Astrocyte of the spinal cord (primary cell): Measurements from ENCODE around the gene NDUFA6.

ENCODE experiments used
- DNase-seq: peaks from one replicate; pipeline ENCODE4 v3.0.0; 2011; ENCODE audit warnings: low read depth, low spot score
- H3K4me3 ChIP-seq: 2 replicates; pipeline ENCODE4 v1.5.1; 2011; ENCODE audit warnings: low read depth, mild to moderate bottlenecking, low read length, moderate library complexity
- in situ Hi-C: cut with HindIII; loops from 2 replicates; pipeline ENCODE4 v1.10.0; 2017; ENCODE audit warnings: low sequenced_read_pairs
- TF ChIP-seq, protein P1 (sequence below): IDR thresholded peaks from 2 replicates; pipeline ENCODE4 v1.5.1; 2012; ENCODE audit warnings: low read depth, mild to moderate bottlenecking, low read length, inconsistent platforms

NDUFA6 gene

DNA sequence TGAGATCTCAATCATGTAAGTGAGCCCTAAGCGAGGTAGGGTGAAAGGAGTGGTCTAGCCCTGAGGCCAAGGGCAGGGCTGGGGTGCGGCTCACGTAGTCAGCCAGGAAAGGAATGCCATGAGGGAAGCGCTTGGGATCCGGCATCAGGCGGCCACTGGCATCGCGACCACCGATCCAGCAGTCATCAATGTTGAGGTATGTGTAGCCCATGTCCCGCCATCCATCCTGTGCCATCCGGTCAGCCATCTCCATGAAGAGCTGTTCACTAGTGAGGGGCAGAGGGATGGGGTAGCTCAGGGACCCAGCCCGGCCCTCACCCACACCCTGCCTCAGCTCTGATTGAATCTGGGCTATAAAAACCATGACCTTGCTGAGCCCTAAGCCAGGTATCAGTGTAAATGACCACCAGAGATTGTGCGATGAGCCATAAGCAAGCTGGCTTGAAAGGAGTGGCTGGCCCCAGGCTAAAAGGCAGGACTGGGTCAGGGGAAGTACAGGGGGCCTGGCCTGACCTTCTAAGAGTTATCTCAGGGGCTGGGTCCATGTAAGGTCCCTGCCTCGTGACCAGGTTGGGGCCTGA is 22.8 kb downstream of the NDUFA6 start:
- H3K4me3 ChIP-seq = no peak overlapping the region
- no peak for DNase-seq
- in situ Hi-C loops = no loop called here
- TF ChIP-seq, protein P1, sequence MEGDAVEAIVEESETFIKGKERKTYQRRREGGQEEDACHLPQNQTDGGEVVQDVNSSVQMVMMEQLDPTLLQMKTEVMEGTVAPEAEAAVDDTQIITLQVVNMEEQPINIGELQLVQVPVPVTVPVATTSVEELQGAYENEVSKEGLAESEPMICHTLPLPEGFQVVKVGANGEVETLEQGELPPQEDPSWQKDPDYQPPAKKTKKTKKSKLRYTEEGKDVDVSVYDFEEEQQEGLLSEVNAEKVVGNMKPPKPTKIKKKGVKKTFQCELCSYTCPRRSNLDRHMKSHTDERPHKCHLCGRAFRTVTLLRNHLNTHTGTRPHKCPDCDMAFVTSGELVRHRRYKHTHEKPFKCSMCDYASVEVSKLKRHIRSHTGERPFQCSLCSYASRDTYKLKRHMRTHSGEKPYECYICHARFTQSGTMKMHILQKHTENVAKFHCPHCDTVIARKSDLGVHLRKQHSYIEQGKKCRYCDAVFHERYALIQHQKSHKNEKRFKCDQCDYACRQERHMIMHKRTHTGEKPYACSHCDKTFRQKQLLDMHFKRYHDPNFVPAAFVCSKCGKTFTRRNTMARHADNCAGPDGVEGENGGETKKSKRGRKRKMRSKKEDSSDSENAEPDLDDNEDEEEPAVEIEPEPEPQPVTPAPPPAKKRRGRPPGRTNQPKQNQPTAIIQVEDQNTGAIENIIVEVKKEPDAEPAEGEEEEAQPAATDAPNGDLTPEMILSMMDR = no peak

DNA sequence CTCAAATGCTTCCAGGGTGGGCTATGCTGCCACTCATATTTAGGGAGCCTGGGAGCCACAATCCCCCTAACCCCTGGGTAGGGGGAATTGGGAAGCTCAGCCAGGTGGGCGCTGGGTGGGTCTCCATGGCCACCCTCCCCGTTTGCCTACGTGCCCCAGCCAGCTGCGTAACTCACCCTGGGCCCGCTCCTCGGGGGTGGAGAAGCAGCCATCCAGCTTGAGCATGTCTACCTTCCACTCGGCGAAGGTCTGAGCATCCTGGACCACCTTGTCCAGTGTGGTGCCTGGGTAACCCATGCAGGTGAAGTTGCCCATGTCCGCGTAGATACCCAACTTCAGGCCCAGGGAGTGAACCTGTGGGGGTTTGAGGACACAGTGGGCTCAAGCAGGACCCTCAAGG is 23.6 kb downstream of the NDUFA6 start:
- TF ChIP-seq, protein P1 = no peak
- DNase-seq = no peak
- in situ Hi-C loops = no loop called here
- no peak overlapping the region for H3K4me3 ChIP-seq

DNA sequence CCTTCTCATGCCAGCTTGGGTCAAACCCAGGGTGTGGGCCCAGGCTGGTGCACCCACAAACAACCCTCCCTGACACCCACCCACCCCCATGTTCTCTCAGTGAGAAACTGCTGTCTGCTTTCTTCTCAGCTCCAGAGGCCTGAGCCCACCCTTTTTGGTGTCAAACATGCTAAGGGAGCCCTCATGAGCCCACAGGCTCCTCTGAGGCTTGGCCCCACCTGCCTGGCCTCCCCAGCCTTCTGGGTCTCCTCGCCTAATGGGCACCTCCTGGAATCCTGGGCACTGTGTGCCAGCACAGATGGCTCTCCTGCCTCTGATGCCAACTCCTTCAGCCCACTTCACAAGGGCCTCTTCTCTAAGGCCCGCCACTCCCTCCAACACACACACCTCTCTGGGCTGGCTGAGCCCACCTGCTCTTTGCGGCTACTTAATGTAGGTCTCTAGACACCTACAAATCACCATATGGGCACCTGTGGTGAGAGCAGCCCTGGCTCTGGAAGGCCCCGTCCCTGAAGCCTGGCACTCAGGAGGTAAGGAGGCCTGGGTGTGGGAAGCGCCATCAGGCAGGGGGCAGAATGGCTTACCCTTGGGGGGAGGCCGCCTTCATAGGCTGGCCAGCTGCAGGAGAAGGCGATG is 24.3 kb downstream of the NDUFA6 start:
- in situ Hi-C loops = no loop called here
- DNase-seq = no peak
- TF ChIP-seq, protein P1 = no peak
- H3K4me3 ChIP-seq = no peak overlapping the region

DNA sequence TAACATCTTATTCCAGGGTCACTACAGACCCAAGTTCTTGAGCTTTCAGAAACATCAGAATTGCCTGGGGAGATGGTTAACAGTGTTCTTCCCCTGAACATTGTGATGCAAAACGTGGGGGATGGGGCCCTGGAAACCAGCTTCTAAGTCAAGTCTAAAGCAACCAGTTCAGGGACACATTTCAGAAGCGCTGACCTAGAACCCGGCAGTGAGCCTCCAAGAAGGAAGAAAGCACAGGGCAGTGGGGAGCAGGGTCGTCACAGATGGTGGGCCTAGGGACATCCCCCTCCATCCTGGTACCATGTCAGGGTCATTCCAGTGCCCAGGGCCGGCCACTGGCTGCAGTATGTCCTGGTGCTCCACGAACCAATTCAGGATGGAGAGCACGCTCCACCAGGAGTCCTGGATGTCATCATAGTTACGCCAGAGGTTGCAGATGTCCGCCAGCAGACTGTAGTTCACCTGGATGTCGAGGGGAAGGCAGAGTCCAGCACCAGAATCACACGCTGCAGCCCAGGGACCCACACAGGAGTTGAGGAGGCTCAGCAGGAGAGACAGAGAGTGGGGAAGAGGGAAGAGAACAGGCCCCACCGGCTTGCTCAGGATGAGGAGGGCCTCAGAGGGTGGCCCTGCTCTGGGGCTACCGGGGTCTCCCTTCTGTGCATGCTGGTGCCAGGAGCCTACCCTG is 25.0 kb downstream of the NDUFA6 start:
- H3K4me3 ChIP-seq = no peak overlapping the region
- no peak for DNase-seq
- in situ Hi-C loops = no loop called here
- TF ChIP-seq, protein P1 = no peak

DNA sequence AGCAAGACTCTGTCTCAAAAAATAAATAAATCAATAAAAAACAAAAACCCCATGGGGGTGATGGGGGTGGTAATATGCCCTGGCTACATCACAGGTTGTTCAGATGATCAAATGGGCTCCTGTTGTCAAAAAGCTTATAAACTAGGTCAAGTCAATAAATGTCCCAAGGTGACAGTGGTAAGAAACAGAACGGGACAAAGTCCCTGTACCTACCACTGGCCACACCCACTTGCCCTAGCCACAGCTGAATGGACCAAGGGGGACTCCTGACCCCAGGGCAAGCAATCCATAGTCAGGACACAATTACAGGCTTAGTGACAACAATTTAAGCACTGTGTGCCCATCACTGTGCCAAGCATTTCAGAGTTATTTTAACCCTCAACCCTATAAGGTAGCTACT is 25.9 kb downstream of the NDUFA6 start:
- no peak overlapping the region for H3K4me3 ChIP-seq
- in situ Hi-C loops = no loop called here
- TF ChIP-seq, protein P1 = no peak
- no peak for DNase-seq

DNA sequence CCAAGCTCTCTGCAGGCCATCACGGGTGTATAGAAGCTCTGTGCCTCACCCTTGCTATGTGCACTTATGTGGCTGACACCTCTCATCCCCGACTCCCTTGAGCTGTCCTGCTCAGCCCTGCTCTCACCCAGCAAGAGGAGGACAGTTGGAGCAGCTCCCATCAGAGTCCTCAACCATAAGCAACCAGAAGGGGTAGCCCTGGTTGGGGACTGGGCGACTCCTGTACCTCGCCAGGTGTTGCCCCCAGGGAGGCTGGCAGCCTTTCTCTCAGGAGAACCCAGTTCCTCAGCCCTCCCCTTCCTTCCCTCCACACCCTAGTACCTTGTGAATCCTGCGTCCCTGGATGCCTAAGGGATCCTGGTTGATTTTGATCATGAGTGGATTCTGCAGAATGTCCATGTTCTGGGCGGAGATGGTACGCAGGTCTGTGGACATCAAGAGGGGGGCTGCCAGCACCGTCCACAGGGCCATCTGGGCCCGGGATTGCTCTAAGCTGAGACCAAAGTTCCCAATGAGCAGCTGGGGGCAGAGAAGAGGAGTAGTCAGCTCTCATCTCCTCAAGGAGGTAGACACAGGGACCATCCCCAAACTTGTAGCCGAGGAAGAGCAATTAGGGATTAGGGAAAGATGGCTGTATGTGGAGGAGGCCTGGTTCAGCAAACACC is 27.9 kb downstream of the NDUFA6 start:
- DNase-seq = no peak
- in situ Hi-C loops = no loop called here
- TF ChIP-seq, protein P1 = no peak
- no peak overlapping the region for H3K4me3 ChIP-seq
